ENCODE data around the gene PRSS12. TPM values are rescaled to one million over a fixed set of nuclear protein-coding genes. Genes with fewer than 3 reads are reported as not detected.

PRSS12 gene
- total and polyA plus RNA-seq, 2 experiments from 2014 or later: 5.5 to 12.9 TPM

GRCh38 chr4:118361192-118361591 is 8.4 kb upstream of the PRSS12 start (continued):
- TF ChIP-seq ZNF462 (CRISPR knock-in tag; IDR thresholded peaks at IDR 0.05) (no peak), ZNF331 (CRISPR knock-in tag; IDR thresholded peaks at IDR 0.05; ENCODE audit: low read depth) (no peak), EZH2phosphoT487 (IDR thresholded peaks at IDR 0.05; ENCODE audit: unreplicated experiment) (no peak), CREB1 (CRISPR knock-in tag; IDR thresholded peaks at IDR 0.05; ENCODE audit: low read depth) (no peak)

GRCh38 chr4:118360106-118360505 is 7.3 kb upstream of the PRSS12 start:
- Histone ChIP-seq H2AFZ (no peak overlapping the region), H3K4me3 (no peak overlapping the region), H3K4me1 (ENCODE audit: insufficient read depth) (peaks cover 22% of the 10 kb centered on the region), H3K36me3 (ENCODE audit: insufficient read depth) (no peaks in the 10 kb centered on the region), H3F3A (replicated peaks; ENCODE audit: low read depth) (no peaks in the 10 kb centered on the region), H4K20me1 (replicated peaks; ENCODE audit: insufficient read depth) (no peaks in the 10 kb centered on the region), H3K27me3 (ENCODE audit: insufficient read depth) (no peaks in the 10 kb centered on the region), H3K4me2 (no peak overlapping the region), H3K27ac (ENCODE audit: low read depth) (no peak overlapping the region), H3K9me2 (ENCODE audit: insufficient read depth) (no peaks in the 10 kb centered on the region), H3K79me2 (replicated peaks; ENCODE audit: insufficient read depth) (no peaks in the 10 kb centered on the region)
- H3K27ac Mint-ChIP-seq: no peak overlapping the region
- H3K27me3 Mint-ChIP-seq (ENCODE audit: insufficient read depth, low read depth, poor library complexity): peaks cover 2% of the 10 kb centered on the region
- ATAC-seq (no peak), DNase-seq (ENCODE audit: low spot score) (no peak)
- H3K4me3 Mint-ChIP-seq: no peak overlapping the region
- TF ChIP-seq JUNB (IDR thresholded peaks at IDR 0.05; ENCODE audit: unreplicated experiment) (no peak), ZNF114 (CRISPR knock-in tag; IDR thresholded peaks at IDR 0.05) (no peak), CREB1 (CRISPR knock-in tag; IDR thresholded peaks at IDR 0.05; ENCODE audit: low read depth) (no peak), CTCF (conservative IDR thresholded peaks at IDR 0.05; ENCODE audit: low read depth in 2 of 2) (no peak), ETS1 (IDR thresholded peaks at IDR 0.05) (no peak), NANOG (IDR thresholded peaks at IDR 0.05; ENCODE audit: borderline replicate concordance) (no peak), EZH2phosphoT487 (IDR thresholded peaks at IDR 0.05; ENCODE audit: unreplicated experiment) (no peak)
- H3K4me1 Mint-ChIP-seq: peaks cover 30% of the 10 kb centered on the region
- no peaks in the 10 kb centered on the region for H3K36me3 Mint-ChIP-seq (ENCODE audit: low read depth)
- H3K9me3 Mint-ChIP-seq: no peaks in the 10 kb centered on the region

Measured in GM23338 (cell line).